ENCODE measurements around the gene DENND4B.

The DENND4B gene

DNA sequence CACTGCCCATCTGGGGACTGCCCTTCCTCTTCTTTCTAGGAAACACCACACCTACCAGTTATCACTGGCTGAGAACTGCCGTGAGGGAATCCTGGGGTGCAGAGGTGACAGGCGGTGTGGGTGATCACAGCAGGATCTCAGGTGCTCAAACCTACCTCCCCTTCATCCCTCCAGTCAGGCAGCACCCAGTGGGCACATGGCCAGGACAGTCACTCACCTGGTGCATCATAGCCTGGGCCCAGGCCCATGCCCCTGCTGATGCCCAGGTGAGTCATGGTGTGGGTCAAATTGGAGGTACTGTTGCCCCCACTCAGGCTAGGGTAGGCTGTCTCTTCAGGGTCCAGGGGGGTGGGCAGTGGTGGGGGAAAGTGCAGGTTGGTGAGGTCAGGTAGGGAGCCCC lies 5.3 kb upstream of the DENND4B start:
- DNase-seq (ENCODE audit: low read depth in 1 of 2, low spot score in 1 of 2), result no peak
- in situ Hi-C loops (cut with HindIII; ENCODE audit: low pct_unique_long_range_greater_than_20kb, low sequenced_read_pairs), result no loop called here
- no peak for TF ChIP-seq JUND (IDR thresholded peaks at IDR 0.05; ENCODE audit: low read depth)

GRCh38 chr1:153951183-153951582 lies 4.7 kb upstream of the DENND4B start:
- no peak for TF ChIP-seq JUND (IDR thresholded peaks at IDR 0.05; ENCODE audit: low read depth)
- no peak for DNase-seq (ENCODE audit: low read depth in 1 of 2, low spot score in 1 of 2)
- in situ Hi-C loops (cut with HindIII; ENCODE audit: low pct_unique_long_range_greater_than_20kb, low sequenced_read_pairs), result no loop called here

DNA sequence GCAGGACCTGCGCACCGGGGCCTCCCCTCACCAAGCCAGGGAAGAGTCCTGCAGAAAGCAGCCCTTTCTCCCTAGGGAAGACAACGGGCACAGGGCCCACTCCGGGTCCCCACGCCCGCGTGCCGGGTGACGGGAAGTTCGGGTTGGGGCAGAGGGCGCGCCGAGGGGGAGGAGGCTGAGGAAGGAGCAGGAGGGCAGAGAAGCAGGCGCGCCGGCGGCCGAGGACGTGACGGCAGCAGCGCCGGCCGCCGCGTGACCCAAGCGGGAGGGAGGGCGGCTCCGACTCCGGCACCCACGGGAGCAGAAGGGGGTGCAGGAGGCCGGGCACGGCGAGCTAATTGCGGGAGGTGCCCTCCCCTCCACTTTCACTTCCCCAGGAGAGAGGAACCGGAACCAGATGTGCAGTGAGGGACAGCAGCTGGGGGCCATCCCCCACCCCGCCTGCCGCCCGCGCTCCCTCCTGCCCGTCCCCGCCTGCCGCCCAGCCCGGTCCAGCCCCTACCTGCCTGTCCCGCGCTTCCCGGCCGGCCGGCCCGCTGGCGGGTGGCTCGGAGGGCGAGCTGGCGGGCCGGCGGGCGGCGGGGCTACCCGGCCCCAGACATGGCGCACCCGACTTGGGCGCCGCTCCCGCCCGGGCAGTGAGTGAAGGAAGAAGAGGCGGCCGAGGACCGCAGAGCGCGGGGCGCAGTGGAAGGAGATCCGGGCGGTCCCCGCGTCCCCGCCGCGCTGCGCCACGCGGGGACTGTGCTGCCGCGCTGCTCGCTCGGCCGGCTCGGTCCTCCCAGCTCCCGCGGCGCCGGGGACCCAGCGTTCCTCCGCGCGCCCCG lies 510 bp downstream of the DENND4B start:
- peak; percentile 84 to 88 for DNase-seq (ENCODE audit: low read depth in 1 of 2, low spot score in 1 of 2)
- in situ Hi-C loops (cut with HindIII; ENCODE audit: low pct_unique_long_range_greater_than_20kb, low sequenced_read_pairs), result no loop called here
- no peak for TF ChIP-seq JUND (IDR thresholded peaks at IDR 0.05; ENCODE audit: low read depth)

GRCh38 chr1:153945131-153945794 lies 1.3 kb downstream of the DENND4B start:
- in situ Hi-C loops (cut with HindIII; ENCODE audit: low pct_unique_long_range_greater_than_20kb, low sequenced_read_pairs), result no loop called here
- peak in 1 of 2 experiments; percentile 62 for DNase-seq (ENCODE audit: low read depth in 1 of 2, low spot score in 1 of 2)
- no peak for TF ChIP-seq JUND (IDR thresholded peaks at IDR 0.05; ENCODE audit: low read depth)

DNA sequence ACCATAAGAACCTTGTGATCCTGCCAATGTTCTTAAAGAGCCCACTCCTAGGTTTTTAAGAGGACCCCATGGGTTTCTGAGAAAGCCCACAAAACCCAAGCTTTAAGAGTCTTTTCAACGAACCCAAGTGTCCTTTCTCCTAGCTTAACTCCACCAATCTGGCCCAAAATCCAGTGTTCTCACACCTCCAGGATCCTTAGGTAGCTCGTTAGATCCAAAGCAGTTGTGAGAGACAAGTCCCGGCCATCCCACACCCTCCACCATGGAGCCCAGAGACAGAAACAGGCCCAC lies 1.7 kb downstream of the DENND4B start:
- no peak for DNase-seq (ENCODE audit: low read depth in 1 of 2, low spot score in 1 of 2)
- TF ChIP-seq JUND (IDR thresholded peaks at IDR 0.05; ENCODE audit: low read depth), result no peak
- in situ Hi-C loops (cut with HindIII; ENCODE audit: low pct_unique_long_range_greater_than_20kb, low sequenced_read_pairs), result no loop called here

DNA sequence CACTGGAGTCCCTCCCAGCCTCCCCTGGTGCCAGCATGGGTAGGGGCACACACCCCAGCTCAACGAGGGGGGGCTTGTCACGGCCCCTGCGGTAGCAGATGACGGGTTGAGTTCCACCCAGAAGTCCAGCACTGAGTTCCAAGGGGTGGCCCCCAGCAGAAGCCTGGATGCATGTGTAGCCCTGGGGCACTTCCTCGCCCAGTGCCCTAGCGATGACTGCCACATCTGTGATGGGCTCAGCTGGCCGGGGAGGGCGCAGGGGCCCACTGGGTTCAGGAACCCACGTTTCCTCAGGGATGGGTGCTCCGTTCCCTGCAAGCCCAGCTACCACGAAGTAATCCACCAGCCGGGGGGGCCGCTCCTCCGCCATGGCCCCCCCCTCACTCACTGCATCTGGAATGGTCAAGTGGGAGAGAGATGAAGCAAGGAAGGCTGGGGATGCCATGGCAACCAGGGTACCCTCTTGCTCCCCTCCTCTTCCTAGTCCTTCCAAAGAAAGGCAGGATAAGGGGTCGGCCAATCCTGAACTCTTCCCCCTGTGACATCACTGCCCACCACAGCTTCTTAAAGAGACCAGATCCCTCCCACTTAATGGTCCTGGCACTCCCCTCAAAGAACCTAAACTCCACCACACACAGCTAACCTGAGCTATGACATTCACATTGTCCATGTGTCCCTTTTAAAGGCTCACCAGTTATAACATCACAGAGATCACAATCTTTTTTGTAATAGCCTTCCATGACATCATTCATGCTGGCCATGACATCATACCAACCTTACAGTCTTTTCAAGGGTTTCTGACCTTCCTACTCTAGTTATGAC lies 2.3 kb downstream of the DENND4B start:
- TF ChIP-seq JUND (IDR thresholded peaks at IDR 0.05; ENCODE audit: low read depth), result no peak
- in situ Hi-C loops (cut with HindIII; ENCODE audit: low pct_unique_long_range_greater_than_20kb, low sequenced_read_pairs), result no loop called here
- DNase-seq (ENCODE audit: low read depth in 1 of 2, low spot score in 1 of 2), result no peak

DNA sequence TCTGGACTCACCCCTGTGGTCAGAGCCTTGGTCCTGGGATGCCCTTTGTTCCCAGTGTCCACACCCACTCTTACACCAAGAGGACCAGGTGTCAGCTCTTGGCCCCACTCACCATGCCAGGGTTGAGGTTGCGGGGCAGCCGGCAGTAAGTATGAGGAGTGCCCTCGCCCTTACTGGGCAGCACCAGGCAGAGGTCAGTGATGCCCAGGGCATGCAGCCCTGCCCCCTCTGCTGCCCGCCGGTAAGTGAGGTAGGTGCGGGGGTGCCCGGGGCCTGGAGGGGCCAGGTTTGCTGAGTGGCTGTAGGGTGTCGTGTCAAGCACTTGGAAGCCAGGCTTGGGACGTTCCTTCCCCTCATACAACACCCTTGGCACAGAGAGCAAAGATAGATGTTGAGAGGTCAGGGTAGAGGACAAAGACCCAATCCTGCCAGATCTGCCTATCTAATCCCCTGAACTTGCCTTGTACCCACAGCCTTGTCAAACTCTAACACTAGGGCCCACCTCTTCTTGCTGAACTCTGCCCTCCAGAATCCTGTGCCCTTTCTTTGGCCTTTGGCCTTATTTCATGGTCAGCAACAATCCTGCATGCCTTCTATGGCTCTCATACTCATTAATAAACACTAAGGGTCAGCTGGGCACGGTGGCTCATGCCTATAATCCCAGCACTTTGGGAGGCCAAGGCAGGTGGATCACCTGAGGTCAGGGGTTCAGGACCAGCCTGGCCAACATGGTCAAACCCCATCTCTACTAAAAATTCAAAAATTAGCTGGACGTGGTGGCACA lies 3.6 kb downstream of the DENND4B start:
- in situ Hi-C loops (cut with HindIII; ENCODE audit: low pct_unique_long_range_greater_than_20kb, low sequenced_read_pairs), result no loop called here
- no peak for TF ChIP-seq JUND (IDR thresholded peaks at IDR 0.05; ENCODE audit: low read depth)
- no peak for DNase-seq (ENCODE audit: low read depth in 1 of 2, low spot score in 1 of 2)

GRCh38 chr1:153941826-153942725 lies 4.4 kb downstream of the DENND4B start:
- no peak for DNase-seq (ENCODE audit: low read depth in 1 of 2, low spot score in 1 of 2)
- no peak for TF ChIP-seq JUND (IDR thresholded peaks at IDR 0.05; ENCODE audit: low read depth)
- in situ Hi-C loops (cut with HindIII; ENCODE audit: low pct_unique_long_range_greater_than_20kb, low sequenced_read_pairs), result no loop called here

DNA sequence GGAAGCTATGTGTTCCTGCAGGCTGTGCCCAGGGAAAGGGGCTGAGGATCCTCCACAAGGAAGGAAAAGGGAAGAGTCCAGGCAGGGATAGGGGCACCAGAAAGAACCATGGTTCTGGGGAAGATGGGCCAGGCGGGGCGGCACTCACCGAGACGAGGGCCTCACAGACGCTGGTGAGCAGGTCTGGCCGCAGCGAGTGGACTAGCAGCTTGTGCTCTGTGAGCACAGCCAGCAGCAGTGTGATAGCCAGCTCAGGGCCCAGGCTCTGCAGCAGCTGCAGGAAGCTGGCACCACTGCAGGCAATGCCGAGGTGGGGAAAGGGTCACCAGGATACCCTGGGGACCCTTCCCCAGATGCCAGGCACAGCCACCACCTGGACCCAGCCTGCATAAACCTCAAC lies 5.8 kb downstream of the DENND4B start:
- in situ Hi-C loops (cut with HindIII; ENCODE audit: low pct_unique_long_range_greater_than_20kb, low sequenced_read_pairs), result no loop called here
- no peak for TF ChIP-seq JUND (IDR thresholded peaks at IDR 0.05; ENCODE audit: low read depth)
- no peak for DNase-seq (ENCODE audit: low read depth in 1 of 2, low spot score in 1 of 2)

DNA sequence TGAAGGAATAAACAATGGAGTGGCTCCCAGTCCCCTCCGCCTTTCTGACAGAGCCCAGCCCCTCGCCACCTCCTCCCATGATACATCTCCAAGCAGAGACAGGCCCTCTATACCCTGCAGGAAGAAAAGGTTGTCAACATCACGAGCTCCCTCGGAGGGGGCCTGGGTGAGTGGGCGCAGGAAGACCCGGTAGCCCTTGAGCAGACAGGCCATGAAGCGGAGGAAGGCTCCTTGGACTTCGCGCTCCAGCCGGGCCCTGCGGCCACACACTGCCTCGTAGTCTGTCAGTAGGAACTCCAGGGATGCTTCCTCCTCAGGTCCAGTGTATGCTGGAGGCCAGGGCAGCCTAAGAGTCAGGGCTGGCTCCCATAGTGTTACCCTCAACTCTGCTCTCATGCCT lies 7.0 kb downstream of the DENND4B start:
- in situ Hi-C loops (cut with HindIII; ENCODE audit: low pct_unique_long_range_greater_than_20kb, low sequenced_read_pairs), result no loop called here
- DNase-seq (ENCODE audit: low read depth in 1 of 2, low spot score in 1 of 2), result no peak
- TF ChIP-seq JUND (IDR thresholded peaks at IDR 0.05; ENCODE audit: low read depth), result no peak

GRCh38 chr1:153938996-153939395 lies 7.5 kb downstream of the DENND4B start:
- in situ Hi-C loops (cut with HindIII; ENCODE audit: low pct_unique_long_range_greater_than_20kb, low sequenced_read_pairs), result no loop called here
- no peak for TF ChIP-seq JUND (IDR thresholded peaks at IDR 0.05; ENCODE audit: low read depth)
- DNase-seq (ENCODE audit: low read depth in 1 of 2, low spot score in 1 of 2), result no peak
